ENCODE measurements around the gene TMEM108.

- TF ChIP-seq CTCF (IDR thresholded peaks at IDR 0.05) = no peak
- TF ChIP-seq POLR2A (IDR thresholded peaks at IDR 0.05) = no peak
Measured at GRCh38 chr3:133192967-133193366, 154.8 kb downstream of the TMEM108 start.
